GM18502 (cell line): ENCODE measurements around the gene UGT1A8.

Experiments used
- ATAC-seq: cut with Tn5 transposase; IDR thresholded peaks from one replicate; pipeline ENCODE4 v1.9.1; 2021; ENCODE audit warnings: mild to moderate bottlenecking; ENCODE audit not compliant: unreplicated experiment, poor library complexity

The UGT1A8 gene

DNA sequence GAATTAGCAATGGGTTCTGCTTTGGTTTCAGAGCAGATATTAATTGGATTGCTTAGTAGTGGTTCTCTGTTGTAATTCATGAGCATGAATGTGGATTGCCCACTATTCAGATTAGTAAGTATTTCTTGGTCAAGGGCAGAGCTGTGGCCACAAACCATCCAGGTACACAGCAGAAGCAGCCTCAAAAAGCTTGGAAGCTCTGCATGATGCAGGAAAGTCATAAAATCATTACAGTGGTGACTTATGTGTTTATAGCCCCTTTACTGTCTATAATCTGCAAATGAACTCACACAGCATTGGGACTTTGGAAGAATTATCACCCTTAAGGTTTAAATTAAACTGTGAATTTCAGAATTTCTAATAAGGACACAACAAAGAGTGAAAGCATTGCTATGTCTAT lies 140.7 kb downstream of the UGT1A8 start:
- ATAC-seq: no peak

DNA sequence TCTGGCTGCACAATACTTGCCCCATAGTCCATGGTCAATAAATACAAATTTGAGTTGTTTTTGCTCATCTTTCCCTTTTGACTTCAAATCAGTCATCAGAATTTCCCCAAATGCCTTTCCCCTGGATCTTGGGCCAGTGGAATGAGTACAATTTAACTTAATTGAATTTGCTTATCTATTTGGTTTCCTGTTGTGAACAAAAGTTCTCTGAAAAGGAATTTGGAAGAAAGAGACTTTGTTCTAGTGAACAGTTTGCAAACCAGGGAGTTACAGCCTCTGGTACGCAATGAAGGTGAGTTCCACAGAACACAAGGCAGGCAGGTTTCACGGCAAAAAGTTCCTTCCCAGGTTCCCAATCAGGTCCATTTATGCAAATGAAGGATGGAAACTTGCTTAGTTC lies 141.4 kb downstream of the UGT1A8 start:
- no peak for ATAC-seq

DNA sequence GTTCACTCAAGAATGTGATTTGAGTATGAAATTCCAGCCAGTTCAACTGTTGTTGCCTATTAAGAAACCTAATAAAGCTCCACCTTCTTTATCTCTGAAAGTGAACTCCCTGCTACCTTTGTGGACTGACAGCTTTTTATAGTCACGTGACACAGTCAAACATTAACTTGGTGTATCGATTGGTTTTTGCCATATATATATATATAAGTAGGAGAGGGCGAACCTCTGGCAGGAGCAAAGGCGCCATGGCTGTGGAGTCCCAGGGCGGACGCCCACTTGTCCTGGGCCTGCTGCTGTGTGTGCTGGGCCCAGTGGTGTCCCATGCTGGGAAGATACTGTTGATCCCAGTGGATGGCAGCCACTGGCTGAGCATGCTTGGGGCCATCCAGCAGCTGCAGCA lies 142.6 kb downstream of the UGT1A8 start, which contains the start of gene UGT1A1:
Gene UGT1A1 (plus strand): TSS at position 228 of the 400 bp plus-strand sequence. CDS start 18 bp downstream, at position 246.
- no peak for ATAC-seq

- no peak for ATAC-seq
These were observed 143.8 kb downstream of the UGT1A8 start for GRCh38 chr2:233761040-233761769.

DNA sequence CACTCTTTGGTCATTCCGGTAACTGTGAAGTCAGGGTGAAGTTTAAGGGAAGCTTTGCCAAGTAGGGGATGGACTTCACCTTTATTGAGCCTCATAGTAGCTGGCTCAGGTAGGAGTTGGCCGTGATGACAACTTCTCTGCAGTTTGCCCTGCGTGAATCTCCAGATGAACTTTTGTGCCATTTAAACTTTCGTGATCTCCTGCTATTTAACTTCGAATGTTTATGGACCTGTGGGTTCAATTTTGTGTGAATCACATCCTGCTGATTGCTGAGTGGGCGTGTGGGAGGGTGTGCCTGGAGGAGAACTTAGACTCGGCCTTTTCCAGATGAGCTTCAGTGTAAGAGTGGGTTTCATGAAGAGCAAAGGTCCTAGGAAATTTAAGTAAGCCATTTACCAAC lies 146.8 kb downstream of the UGT1A8 start:
- no peak for ATAC-seq

DNA sequence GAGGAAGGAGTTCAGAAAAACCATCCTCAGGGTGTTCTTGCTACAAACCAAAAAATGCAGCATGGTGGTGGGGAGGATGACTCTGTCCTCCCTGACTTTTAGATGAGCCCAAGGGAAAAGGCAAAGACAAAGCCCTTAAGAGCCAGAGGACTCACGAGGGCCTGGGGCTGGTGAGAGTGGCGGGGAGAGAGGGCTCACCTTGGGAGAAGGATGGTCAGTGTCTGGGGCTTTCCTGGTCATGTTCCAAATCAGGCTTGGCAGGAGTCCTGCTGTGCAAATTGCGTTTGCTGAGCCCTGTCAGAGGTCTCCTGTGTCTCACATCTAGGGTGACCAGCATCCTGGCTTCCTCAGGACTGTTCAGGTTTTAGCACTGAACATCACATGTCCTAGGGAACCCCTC lies 147.3 kb downstream of the UGT1A8 start:
- ATAC-seq: no peak

GRCh38 chr2:233766416-233766815 lies 149.0 kb downstream of the UGT1A8 start:
- no peak for ATAC-seq

DNA sequence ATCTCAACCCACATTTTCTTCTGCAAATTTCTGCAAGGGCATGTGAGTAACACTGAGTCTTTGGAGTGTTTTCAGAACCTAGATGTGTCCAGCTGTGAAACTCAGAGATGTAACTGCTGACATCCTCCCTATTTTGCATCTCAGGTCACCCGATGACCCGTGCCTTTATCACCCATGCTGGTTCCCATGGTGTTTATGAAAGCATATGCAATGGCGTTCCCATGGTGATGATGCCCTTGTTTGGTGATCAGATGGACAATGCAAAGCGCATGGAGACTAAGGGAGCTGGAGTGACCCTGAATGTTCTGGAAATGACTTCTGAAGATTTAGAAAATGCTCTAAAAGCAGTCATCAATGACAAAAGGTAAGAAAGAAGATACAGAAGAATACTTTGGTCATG lies 150.6 kb downstream of the UGT1A8 start:
- ATAC-seq: no peak

DNA sequence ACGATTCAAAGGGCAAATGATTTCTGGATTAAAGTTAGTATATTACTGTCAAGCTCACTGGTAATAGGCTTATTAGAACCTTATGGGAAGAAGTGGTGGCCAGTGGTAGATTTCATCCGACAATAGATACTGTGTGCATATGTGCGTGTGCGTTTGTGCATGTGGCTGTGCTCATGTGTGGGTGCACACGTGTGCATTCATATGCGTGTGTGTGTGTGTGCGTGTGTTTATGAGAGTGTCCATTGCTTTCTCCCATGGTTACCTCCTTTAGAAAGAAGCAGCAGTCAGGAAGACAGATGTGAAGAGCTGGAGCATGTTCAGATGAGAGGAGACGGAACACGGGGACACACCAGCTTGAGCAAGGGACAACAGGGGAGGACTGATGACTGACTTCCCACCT lies 151.8 kb downstream of the UGT1A8 start:
- ATAC-seq: no peak

DNA sequence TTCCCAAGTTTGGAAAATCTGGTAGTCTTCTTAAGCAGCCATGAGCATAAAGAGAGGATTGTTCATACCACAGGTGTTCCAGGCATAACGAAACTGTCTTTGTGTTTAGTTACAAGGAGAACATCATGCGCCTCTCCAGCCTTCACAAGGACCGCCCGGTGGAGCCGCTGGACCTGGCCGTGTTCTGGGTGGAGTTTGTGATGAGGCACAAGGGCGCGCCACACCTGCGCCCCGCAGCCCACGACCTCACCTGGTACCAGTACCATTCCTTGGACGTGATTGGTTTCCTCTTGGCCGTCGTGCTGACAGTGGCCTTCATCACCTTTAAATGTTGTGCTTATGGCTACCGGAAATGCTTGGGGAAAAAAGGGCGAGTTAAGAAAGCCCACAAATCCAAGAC lies 154.7 kb downstream of the UGT1A8 start:
- ATAC-seq: no peak

- no peak for ATAC-seq
These were observed 155.2 kb downstream of the UGT1A8 start for GRCh38 chr2:233772583-233772982.

DNA sequence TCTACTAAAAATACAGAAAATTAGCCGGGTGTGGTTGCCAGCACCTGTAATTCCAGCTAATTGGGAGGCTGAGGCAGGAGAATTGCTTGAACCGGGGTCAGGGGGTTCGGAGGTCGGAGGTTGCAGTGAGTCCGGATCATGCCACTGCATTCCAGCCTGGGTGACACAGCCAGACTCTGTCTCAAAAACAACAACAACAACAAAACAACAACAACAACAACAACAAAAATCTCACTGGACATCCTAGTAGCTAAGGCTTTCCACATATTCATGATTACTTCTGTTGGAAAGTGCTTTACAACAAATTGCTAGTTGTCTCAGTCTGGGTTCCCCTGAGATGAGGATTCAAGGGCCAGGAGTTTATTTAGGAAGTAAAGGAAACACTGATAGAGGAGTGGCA lies 156.4 kb downstream of the UGT1A8 start:
- no peak for ATAC-seq

DNA sequence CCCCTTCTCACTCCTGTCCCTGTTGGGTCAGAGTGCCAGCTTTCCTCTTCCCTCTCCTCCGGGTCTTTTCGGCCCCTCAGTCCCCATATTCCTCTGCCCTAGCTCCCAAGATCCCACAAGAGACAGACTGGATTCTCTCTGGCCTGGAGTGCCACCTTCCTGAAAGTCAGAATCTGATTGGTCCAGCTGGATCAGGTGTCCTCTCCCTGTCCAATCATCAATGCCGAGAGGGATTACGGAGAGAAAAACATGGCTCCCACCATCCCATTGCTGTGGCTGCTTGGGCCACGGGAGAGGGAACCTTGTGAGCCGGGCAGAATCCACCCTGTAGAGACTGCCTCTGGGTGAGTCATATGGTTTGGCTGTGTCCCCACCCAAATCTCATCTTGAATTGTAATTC lies 158.0 kb downstream of the UGT1A8 start:
- no peak for ATAC-seq

DNA sequence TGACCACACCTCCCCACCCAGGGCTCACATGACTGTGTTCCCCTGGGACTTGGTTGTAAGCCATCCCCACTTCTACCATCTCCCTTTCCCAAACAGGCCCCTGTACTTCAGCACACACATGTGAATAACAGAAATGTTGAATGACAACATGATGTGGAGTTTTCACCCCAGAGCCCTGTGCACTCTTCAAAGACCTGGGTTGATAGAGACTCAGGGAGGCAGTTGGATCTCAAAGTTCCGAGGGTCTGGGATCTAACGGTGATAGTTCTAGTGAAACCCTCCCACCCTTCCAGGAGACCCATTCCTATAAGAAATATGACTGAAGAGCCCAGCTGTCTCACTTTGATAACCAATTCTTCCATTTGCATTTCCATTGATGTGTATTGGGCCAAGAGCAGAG lies 160.6 kb downstream of the UGT1A8 start, which contains the start of gene MROH2A:
Gene MROH2A (plus strand): TSS at position 301 of the 400 bp plus-strand sequence. CDS start 1,029 bp downstream, outside the sequence.
- no peak for ATAC-seq

DNA sequence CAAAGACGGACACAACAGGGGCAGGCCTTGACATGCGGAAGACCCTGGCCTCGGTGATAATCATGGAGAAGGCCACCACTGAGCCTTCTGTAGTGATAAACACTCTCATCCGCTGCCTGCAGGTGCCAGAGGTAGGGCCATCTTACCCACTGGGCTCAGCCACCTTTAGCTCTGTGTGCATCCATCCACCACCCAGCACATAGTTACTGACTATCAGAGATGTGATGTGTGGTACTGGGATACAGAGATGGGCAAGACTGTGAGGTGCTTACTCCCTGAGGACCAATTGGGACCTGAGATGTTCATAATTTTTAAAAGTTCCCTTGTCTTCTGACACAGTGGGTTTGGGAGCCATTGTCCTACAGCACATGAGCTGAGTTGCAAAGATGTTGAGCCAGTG lies 162.3 kb downstream of the UGT1A8 start:
- ATAC-seq: no peak

DNA sequence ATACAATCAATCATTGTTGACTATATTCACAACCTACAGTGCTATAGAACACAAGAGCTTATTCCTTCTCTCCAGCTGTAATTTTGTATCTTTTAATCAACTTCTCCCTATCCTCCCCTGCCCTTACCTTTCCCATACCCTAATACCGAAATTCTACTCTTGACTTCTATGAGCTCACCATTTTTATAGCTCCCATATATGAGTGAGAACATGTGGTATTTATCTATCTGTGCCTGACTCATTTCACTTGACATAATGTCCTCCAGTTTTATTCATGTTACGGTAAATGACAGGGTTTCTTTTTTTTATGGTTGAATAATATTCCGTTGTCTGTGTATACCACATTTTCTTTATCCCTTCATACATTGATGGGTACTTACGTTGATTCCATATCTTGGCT lies 163.3 kb downstream of the UGT1A8 start:
- ATAC-seq: no peak

- ATAC-seq: no peak
These were observed 172.1 kb downstream of the UGT1A8 start for GRCh38 chr2:233789554-233789953.

- ATAC-seq: no peak
These were observed 173.9 kb downstream of the UGT1A8 start for GRCh38 chr2:233791151-233791882.

DNA sequence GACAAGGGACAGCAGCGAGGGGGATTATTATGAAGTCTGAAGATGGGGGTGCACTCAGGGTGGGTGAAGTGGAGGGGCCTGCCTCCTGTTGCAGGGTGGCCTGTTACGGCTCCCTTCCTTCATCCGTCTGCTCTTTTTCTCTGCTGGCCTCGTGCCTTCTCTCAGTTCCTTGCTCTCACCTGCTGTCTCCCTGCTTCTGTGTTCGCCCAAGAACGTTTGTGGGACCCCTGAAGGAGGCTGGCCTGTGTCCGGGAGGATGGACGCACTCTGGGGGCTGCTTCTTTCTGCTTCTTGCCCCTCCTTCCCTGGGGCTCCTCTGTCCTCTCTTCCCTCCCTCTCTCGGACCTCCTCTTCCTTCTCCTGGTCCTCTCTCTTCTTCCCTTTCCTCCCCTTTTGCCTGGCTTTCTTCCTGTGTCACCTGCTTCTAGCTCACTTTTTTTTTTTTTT lies 174.5 kb downstream of the UGT1A8 start:
- no peak for ATAC-seq

GRCh38 chr2:233792720-233793119 lies 175.3 kb downstream of the UGT1A8 start:
- ATAC-seq: no peak

- ATAC-seq: no peak
These were observed 176.2 kb downstream of the UGT1A8 start for GRCh38 chr2:233793465-233794127.
